H1 (cell line): ENCODE data around the gene PSMF1. TPM values are rescaled to one million over a fixed set of nuclear protein-coding genes. Genes with fewer than 3 reads are reported as not detected.

Experiments used
- BCL11A ChIP-seq, 2 experiments: IDR thresholded peaks; one replicate each; pipeline ENCODE4 v1.6.1; 2011; ENCODE audit warnings: low read depth in 2 of 2, low read length in 2 of 2, mild to moderate bottlenecking in 2 of 2
- CBX5 ChIP-seq: fragments of 300-800, 300-1000 bp; sonication (generic); IDR thresholded peaks from 2 replicates; pipeline ENCODE4 v1.7.1; 2016; ENCODE audit warnings: antibody characterized with exemption, low read length, low read depth
- CHD7 ChIP-seq: fragments of 300-600 bp; sonication (generic); IDR thresholded peaks from 2 replicates; pipeline ENCODE4 v1.7.1; 2012; ENCODE audit warnings: low read length, moderate library complexity, mild to moderate bottlenecking, inconsistent platforms; ENCODE audit not compliant: insufficient replicate concordance
- CREB1 ChIP-seq: IDR thresholded peaks from 2 replicates; pipeline ENCODE4 v1.6.1; 2012; ENCODE audit warnings: inconsistent platforms
- HDAC2 ChIP-seq, 2 experiments: fragments of 300-600 bp in 1 of 2; sonication (generic) in 1 of 2; IDR thresholded peaks; 2 replicates each; pipeline ENCODE4 v1.6.1; 2011 to 2012; ENCODE audit warnings: low read depth in 2 of 2, low read length in 2 of 2, mild to moderate bottlenecking in 2 of 2, moderate library complexity in 2 of 2, borderline replicate concordance in 1 of 2, inconsistent platforms in 1 of 2
- HDAC6 ChIP-seq: IDR thresholded peaks from one replicate; pipeline ENCODE4 v1.7.1; 2012; ENCODE audit warnings: low read depth, mild to moderate bottlenecking, inconsistent platforms, low read length, moderate library complexity
- KDM1A ChIP-seq: fragments of 200-600, 300-600 bp; sonication (generic); IDR thresholded peaks from 2 replicates; pipeline ENCODE4 v1.7.1; 2016; ENCODE audit warnings: mild to moderate bottlenecking, low read length, borderline replicate concordance
- NANOG ChIP-seq: IDR thresholded peaks from 2 replicates; pipeline ENCODE4 v1.6.1; 2011; ENCODE audit warnings: low read length, low read depth, mild to moderate bottlenecking, inconsistent platforms; ENCODE audit not compliant: insufficient read depth, poor library complexity, severe bottlenecking
- RAD21 ChIP-seq, 2 experiments: IDR thresholded peaks in 1 of 2; conservative IDR thresholded peaks in 1 of 2; 2 replicates each; pipeline ENCODE4 v1.6.1; 2011; ENCODE audit warnings: low read depth in 2 of 2, low read length in 2 of 2, improper control_type of control experiment in 1 of 2, inconsistent platforms in 1 of 2, mild to moderate bottlenecking in 1 of 2, moderate library complexity in 1 of 2
- SP2 ChIP-seq: IDR thresholded peaks from 2 replicates; pipeline ENCODE4 v1.6.1; 2012; ENCODE audit warnings: mild to moderate bottlenecking, low read length, inconsistent platforms
- SRF ChIP-seq: IDR thresholded peaks from 2 replicates; pipeline ENCODE4 v1.6.1; 2011; ENCODE audit warnings: mild to moderate bottlenecking, low read depth, low read length, moderate library complexity
- TAF7 ChIP-seq: optimal IDR thresholded peaks from 2 replicates; pipeline ENCODE3; 2011; ENCODE audit warnings: low read depth, mild to moderate bottlenecking, inconsistent platforms, low read length, moderate library complexity, borderline replicate concordance
- polyA plus RNA-seq, 7 experiments: library from polyadenylated mRNA; depleted of rRNA in 3 of 7; stranded (reverse) in 5 of 7; unstranded in 2 of 7; fragments of >200 nt in 5 of 7; fragments of 200-250 nt in 2 of 7; gene quantifications; 1 replicate in 5 of 7; 2 replicates in 1 of 7; 4 replicates in 1 of 7; pipeline versions ENCODE4 v1.2.1 to v1.2.3, GENCODE V29; 2011 to 2013; ENCODE audit warnings: missing spikeins in 2 of 7, mixed read lengths in 2 of 7
- total RNA-seq: library from RNA; stranded (reverse); fragmentation: NEBNext Ultra II Directional; extraction: Animal tissue kit (Norgen Biotek cat#: 25700); gene quantifications from 2 replicates; pipeline ENCODE4 v1.2.1, GENCODE V29; 2021

Gene PSMF1
- total and polyA plus RNA-seq, 2 of the 8 experiments (the other 6 are each of a cell fraction or from before 2014, with no cell fraction given) = 106 to 159 TPM

DNA sequence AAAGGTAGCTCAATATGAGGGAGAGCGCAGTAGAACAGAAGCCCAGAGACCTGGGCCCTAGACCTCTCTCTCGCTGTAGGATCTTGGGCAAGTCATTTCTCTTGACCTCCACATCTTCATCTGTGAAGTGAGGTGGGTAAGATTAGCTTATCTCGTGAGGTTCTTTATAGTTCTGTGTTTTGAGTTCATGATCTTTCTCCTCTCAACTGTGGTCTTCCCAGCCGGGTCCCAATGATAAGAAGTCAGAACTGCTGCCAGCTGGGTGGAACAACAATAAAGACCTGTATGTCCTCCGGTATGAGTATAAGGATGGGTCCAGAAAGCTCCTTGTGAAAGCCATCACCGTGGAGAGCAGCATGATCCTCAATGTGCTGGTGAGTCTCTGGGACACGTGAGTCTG lies 6.9 kb downstream of the PSMF1 start (continued):
- TF ChIP-seq CHD7 (no peak), CBX5 (no peak), KDM1A (no peak), RAD21 (IDR thresholded peaks at IDR 0.05 in 1 of 2, conservative IDR thresholded peaks at IDR 0.05 in 1 of 2; ENCODE audit: low read depth in 2 of 2, low read length in 2 of 2) (no peak), SRF (no peak), SP2 (no peak), HDAC2 (IDR thresholded peaks at IDR 0.05; ENCODE audit: borderline replicate concordance in 1 of 2, low read depth in 2 of 2, low read length in 2 of 2) (no peak), NANOG (no peak), CREB1 (no peak), HDAC6 (no peak), BCL11A (IDR thresholded peaks at IDR 0.05; ENCODE audit: low read depth in 2 of 2, low read length in 2 of 2) (no peak), TAF7 (no peak)
